ENCODE data around the gene VAV2.

GRCh38 chr9:133943036-133943780, 48.9 kb downstream of the VAV2 start:
- TF ChIP-seq CTCF (conservative IDR thresholded peaks at IDR 0.05) (no peak), ZFX (IDR thresholded peaks at IDR 0.05) (no peak)

All from C4-2B (cell line).